ENCODE measurements around the gene CORO1C. TPM values are rescaled to one million over a fixed set of nuclear protein-coding genes. Genes with fewer than 3 reads are reported as not detected.

The CORO1C gene
- total RNA-seq, 3 donors from 2014 or later: 41.3 to 59.7 (median 47.7) TPM

DNA sequence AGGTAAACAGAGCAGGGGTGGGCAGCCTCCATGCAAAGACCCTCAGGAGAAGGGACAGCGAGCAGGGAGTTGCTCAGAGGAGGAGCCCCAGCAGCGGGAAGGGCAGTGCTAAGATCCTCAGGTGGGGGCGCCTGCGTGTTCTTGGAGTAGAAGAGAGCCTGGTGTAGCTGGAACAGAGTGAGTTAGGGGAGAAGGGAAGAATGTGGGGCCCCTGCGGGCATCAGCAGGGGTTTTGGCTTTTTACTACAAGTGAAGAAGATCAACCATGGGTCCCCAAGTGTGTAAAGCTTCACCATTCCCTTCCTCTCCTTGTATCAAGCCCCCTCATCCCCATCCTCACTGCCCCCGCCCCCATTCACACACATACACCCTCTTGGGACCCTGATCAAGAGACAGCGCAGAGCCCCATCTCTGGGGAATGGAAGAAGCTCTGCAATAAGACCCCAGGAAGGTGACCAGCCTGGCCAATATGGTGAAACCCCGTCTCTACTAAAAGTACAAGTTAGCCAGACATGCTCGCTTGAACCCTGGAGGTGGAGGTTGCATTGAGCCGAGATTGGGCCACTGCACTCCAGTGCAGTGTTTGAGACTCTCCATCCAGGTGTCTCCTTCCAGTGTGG is 123.2 kb downstream of the CORO1C start:
- DNase-seq: no peak
- no peaks in the 10 kb centered on the region for H3K9me3 Mint-ChIP-seq
- H3K27me3 Mint-ChIP-seq (ENCODE audit: low read depth): no peaks in the 10 kb centered on the region
- no peaks in the 10 kb centered on the region for H3K36me3 Mint-ChIP-seq (ENCODE audit: insufficient read depth)
- H3K4me3 Mint-ChIP-seq: no peak overlapping the region
- H3K4me1 Mint-ChIP-seq (ENCODE audit: low read depth): peaks cover 10% of the 10 kb centered on the region
- ATAC-seq: no peak

DNA sequence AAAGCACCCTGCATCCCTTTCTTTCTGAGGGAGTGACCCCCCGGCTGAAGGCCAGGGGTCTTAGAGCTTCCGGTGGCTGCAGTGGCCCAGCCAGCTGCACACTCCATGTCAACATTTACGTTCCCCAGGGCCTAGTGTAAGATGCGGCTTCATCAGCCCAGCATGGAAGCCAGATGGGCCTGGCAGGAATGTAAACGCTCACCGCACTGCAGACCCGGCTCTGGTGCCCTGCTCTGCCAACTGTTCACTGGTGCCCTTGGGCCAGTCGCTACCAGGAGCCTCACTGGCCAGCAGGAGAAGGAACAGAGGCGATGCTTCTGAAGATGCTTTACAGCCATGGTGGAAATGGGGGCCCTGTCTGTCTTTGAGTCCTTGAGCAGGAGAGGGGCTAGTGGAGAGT is 124.8 kb downstream of the CORO1C start:
- H3K4me1 Mint-ChIP-seq (ENCODE audit: low read depth): peaks cover 1% of the 10 kb centered on the region
- no peaks in the 10 kb centered on the region for H3K36me3 Mint-ChIP-seq (ENCODE audit: insufficient read depth)

DNA sequence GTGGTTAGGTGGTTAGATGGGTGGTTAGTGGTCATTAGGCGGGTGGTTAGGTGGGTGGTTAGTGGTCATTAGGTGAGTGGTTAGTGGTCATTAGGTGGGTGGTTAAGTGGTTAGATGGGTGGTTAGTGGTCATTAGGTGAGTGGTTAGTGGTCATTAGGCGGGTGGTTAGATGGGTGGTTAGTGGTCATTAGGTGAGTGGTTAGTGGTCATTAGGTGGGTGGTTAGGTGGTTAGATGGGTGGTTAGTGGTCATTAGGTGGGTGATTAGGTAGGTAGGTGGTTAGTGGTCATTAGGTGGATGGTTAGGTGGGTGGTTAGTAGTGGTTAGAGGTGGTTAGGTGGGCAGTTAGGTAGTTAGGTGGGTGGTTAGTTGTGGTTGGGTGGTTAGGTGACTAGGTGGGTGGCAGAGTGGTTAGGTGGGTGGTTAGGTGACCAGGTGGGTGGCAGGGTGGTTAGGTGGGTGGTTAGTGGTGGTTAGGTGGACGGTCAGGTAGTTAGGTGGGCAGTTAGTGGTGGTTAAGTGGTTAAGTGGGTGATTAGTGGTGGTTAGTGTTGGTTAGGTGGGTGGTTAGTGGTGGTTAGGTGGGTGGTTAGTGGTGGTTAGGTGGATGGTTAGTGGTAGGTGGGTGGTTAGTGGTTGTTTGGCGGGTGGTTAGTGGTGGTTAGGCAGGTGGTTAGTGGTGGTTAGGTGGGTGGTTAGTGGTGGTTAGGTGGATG is 125.5 kb downstream of the CORO1C start:
- no peaks in the 10 kb centered on the region for H3K9me3 Mint-ChIP-seq
- DNase-seq (no peak), ATAC-seq (no peak)
- H3K36me3 Mint-ChIP-seq (ENCODE audit: insufficient read depth): no peaks in the 10 kb centered on the region
- no peak overlapping the region for H3K4me3 Mint-ChIP-seq
- no peaks in the 10 kb centered on the region for H3K27me3 Mint-ChIP-seq (ENCODE audit: low read depth)
- no peaks in the 10 kb centered on the region for H3K4me1 Mint-ChIP-seq (ENCODE audit: low read depth)

More for the DNA sequence above, 124.8 kb downstream of the CORO1C start:
- H3K9me3 Mint-ChIP-seq: no peaks in the 10 kb centered on the region
- DNase-seq (no peak), ATAC-seq (no peak)
- H3K4me3 Mint-ChIP-seq: no peak overlapping the region
- no peaks in the 10 kb centered on the region for H3K27me3 Mint-ChIP-seq (ENCODE audit: low read depth)

DNA sequence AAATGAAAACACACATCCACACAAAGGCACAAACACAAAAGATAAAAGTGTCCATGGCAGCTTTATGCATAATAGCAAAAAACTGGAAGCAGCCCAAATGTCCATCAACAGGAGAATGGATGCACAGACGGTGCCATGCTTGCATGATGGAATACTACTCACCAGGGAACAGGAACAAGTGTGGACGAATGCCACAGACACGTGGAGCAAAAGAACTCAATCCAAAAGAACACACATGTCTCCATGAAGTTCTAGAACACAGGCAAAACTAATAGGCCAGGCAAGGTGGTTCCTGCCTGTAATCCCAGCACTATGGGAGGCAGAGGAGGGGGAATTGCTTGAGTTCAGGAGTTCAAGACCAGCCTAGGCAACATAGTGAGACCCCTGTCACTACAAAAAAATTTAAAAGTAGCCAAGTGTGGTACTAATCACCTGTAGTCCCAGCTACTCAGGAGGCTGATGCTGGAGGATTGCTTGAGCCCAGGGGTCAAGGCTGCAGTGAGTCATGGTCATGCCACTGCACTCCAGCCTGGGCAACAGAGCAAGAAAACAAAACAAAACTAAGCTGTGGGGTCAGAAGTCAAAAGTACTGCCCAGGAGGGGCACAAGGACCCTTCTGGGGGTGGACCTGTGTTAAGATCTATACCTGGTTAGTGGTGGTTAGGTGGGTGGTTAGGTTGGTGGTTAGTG is 126.2 kb downstream of the CORO1C start:
- ATAC-seq (no peak), DNase-seq (no peak)
- no peaks in the 10 kb centered on the region for H3K9me3 Mint-ChIP-seq
- H3K4me3 Mint-ChIP-seq: no peak overlapping the region
- no peaks in the 10 kb centered on the region for H3K36me3 Mint-ChIP-seq (ENCODE audit: insufficient read depth)
- no peaks in the 10 kb centered on the region for H3K4me1 Mint-ChIP-seq (ENCODE audit: low read depth)
- no peaks in the 10 kb centered on the region for H3K27me3 Mint-ChIP-seq (ENCODE audit: low read depth)

DNA sequence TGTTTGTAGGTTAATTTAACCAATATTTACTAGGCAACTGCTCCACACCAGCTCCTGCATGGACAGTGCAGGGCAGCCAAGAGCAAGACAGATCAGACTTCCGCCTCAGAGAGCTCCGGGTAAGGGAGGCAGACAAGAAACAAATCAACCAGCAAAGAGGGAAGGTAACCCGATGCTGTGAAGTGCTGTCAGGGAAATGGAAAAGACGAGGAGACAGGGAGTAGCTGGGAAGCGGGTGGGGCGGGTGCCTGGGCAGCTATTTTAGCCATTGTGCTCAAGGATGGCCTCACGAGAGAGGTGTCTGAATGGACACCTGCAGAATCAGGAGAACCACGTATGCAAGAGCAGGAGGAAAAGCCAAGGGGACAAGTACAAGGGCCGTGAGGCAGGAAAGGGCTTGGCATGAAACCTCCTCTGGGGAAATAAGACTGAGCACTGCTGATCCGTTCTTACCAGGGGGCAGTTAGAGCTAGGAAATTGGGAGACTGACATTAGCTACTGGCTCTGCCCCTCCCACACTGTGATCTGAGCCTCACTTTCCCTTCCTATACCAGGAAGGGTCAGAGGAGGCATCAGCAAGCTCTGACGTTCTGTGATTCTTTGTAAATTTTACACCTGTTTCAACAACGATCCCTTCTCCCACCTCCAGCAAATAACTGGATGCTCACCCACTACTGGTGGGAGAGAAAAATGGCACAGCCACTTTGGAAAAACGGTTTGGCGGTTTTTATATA is 126.9 kb downstream of the CORO1C start:
- Mint-ChIP-seq H3K36me3 (ENCODE audit: insufficient read depth) (no peaks in the 10 kb centered on the region), H3K4me1 (ENCODE audit: low read depth) (no peaks in the 10 kb centered on the region), H3K4me3 (no peak overlapping the region), H3K27me3 (ENCODE audit: low read depth) (no peaks in the 10 kb centered on the region), H3K9me3 (no peaks in the 10 kb centered on the region)
- ATAC-seq: no peak
- no peak for DNase-seq

- Mint-ChIP-seq H3K4me3 (no peak overlapping the region), H3K27me3 (ENCODE audit: low read depth) (no peaks in the 10 kb centered on the region), H3K4me1 (ENCODE audit: low read depth) (no peaks in the 10 kb centered on the region), H3K9me3 (no peaks in the 10 kb centered on the region), H3K36me3 (ENCODE audit: insufficient read depth) (no peaks in the 10 kb centered on the region)
- DNase-seq (no peak), ATAC-seq (no peak)
Measured at GRCh38 chr12:108603743-108604142, 127.6 kb downstream of the CORO1C start.

GRCh38 chr12:108602976-108603704 is 128.2 kb downstream of the CORO1C start:
- DNase-seq (no peak), ATAC-seq (no peak)
- H3K36me3 Mint-ChIP-seq (ENCODE audit: insufficient read depth): no peaks in the 10 kb centered on the region
- H3K27me3 Mint-ChIP-seq (ENCODE audit: low read depth): no peaks in the 10 kb centered on the region
- H3K4me3 Mint-ChIP-seq: no peak overlapping the region
- no peaks in the 10 kb centered on the region for H3K9me3 Mint-ChIP-seq
- no peaks in the 10 kb centered on the region for H3K4me1 Mint-ChIP-seq (ENCODE audit: low read depth)

GRCh38 chr12:108602209-108602705 is 129.1 kb downstream of the CORO1C start:
- ATAC-seq (no peak), DNase-seq (no peak)
- no peaks in the 10 kb centered on the region for H3K9me3 Mint-ChIP-seq
- H3K4me3 Mint-ChIP-seq: no peak overlapping the region
- no peaks in the 10 kb centered on the region for H3K27me3 Mint-ChIP-seq (ENCODE audit: low read depth)
- no peaks in the 10 kb centered on the region for H3K36me3 Mint-ChIP-seq (ENCODE audit: insufficient read depth)
- H3K4me1 Mint-ChIP-seq (ENCODE audit: low read depth): no peaks in the 10 kb centered on the region

DNA sequence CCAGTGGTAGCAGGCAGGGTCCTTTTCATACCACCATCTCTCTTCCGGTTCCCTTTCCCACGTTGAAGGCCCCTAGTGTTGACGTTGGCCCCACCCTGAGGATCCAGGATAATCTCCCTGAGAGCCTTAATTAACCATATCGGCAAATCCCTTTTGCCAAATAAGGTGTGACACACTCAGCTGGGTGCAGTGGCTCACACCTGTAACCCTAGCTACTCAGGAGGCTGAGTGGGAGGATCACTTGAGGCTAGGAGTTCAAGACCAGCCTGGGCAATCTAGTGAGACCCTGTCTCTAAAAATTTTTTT is 130.7 kb downstream of the CORO1C start:
- Mint-ChIP-seq H3K4me3 (no peak overlapping the region), H3K36me3 (ENCODE audit: insufficient read depth) (no peaks in the 10 kb centered on the region), H3K27me3 (ENCODE audit: low read depth) (no peaks in the 10 kb centered on the region), H3K4me1 (ENCODE audit: low read depth) (no peaks in the 10 kb centered on the region), H3K9me3 (no peaks in the 10 kb centered on the region)
- DNase-seq (no peak), ATAC-seq (no peak)

GRCh38 chr12:108599948-108600701 is 131.2 kb downstream of the CORO1C start:
- no peaks in the 10 kb centered on the region for H3K4me1 Mint-ChIP-seq (ENCODE audit: low read depth)
- no peak for ATAC-seq
- H3K4me3 Mint-ChIP-seq: no peak overlapping the region
- H3K9me3 Mint-ChIP-seq: no peaks in the 10 kb centered on the region
- no peak for DNase-seq
- H3K36me3 Mint-ChIP-seq (ENCODE audit: insufficient read depth): no peaks in the 10 kb centered on the region
- H3K27me3 Mint-ChIP-seq (ENCODE audit: low read depth): no peaks in the 10 kb centered on the region

DNA sequence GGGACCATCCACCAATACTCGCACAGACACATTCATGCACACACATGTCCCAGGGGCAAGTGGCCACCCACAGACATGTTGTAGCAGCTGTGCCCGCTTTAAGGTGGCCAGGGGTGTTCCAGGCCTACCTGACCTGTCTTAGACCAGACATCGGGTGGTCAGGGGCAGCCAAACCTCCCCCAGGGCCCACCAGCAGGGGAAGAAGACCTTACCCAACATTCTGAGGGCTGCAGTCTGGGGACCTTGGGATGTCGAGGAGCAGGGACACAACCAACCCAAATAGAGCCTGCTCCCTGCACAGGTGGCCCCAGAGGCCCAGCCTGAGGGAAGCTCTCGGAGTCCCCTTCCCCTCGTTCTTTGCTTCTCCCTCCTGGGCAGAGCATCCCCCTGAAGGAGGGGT is 131.8 kb downstream of the CORO1C start:
- ATAC-seq: no peak
- Mint-ChIP-seq H3K36me3 (ENCODE audit: insufficient read depth) (no peaks in the 10 kb centered on the region), H3K4me1 (ENCODE audit: low read depth) (no peaks in the 10 kb centered on the region), H3K9me3 (no peaks in the 10 kb centered on the region), H3K4me3 (no peak overlapping the region), H3K27me3 (ENCODE audit: low read depth) (no peaks in the 10 kb centered on the region)
- no peak for DNase-seq

- DNase-seq: no peak
- ATAC-seq: no peak
- no peaks in the 10 kb centered on the region for H3K4me1 Mint-ChIP-seq (ENCODE audit: low read depth)
- H3K27me3 Mint-ChIP-seq (ENCODE audit: low read depth): no peaks in the 10 kb centered on the region
- H3K36me3 Mint-ChIP-seq (ENCODE audit: insufficient read depth): no peaks in the 10 kb centered on the region
- H3K9me3 Mint-ChIP-seq: no peaks in the 10 kb centered on the region
- H3K4me3 Mint-ChIP-seq: no peak overlapping the region
Measured at GRCh38 chr12:108598553-108599250, 132.6 kb downstream of the CORO1C start.

All from activated T-cell treated with anti-CD3 and anti-CD28 coated beads, Interleukin-2, amount 50 U/mL, for 4 hours (primary cell).